ENCODE measurements around the gene KANK2. TPM values are rescaled to one million over a fixed set of nuclear protein-coding genes. Genes with fewer than 3 reads are reported as not detected.
"Not testable (repeated sequence)": the region's sequence is repeated elsewhere in the genome, so short reads cannot be mapped to it uniquely, and the experiment has no call there.

Gene KANK2
- total RNA-seq, 1 donor from 2014 or later, result 387 TPM

GRCh38 chr19:11180346-11180745 lies 17.0 kb downstream of the KANK2 start:
- no peak for DNase-seq (ENCODE audit: extremely low spot score, unreplicated experiment)
- Mint-ChIP-seq H3K27me3 (ENCODE audit: unreplicated experiment) (no peaks in the 10 kb centered on the region), H3K4me3 (ENCODE audit: unreplicated experiment) (no peak overlapping the region), H3K27ac (ENCODE audit: unreplicated experiment) (peak overlapping the region; percentile 61), H3K4me1 (ENCODE audit: unreplicated experiment) (peaks cover 20% of the 10 kb centered on the region), H3K36me3 (ENCODE audit: unreplicated experiment) (peaks cover 39% of the 10 kb centered on the region), H3K9me3 (ENCODE audit: unreplicated experiment) (no peaks in the 10 kb centered on the region)
- no peak for TF ChIP-seq CTCF (IDR thresholded peaks at IDR 0.05)

- Mint-ChIP-seq H3K4me1 (ENCODE audit: unreplicated experiment) (peaks cover 20% of the 10 kb centered on the region), H3K9me3 (ENCODE audit: unreplicated experiment) (no peaks in the 10 kb centered on the region), H3K4me3 (ENCODE audit: unreplicated experiment) (no peak overlapping the region), H3K36me3 (ENCODE audit: unreplicated experiment) (peaks cover 39% of the 10 kb centered on the region), H3K27ac (ENCODE audit: unreplicated experiment) (peak overlapping the region; percentile 61), H3K27me3 (ENCODE audit: unreplicated experiment) (no peaks in the 10 kb centered on the region)
- TF ChIP-seq CTCF (IDR thresholded peaks at IDR 0.05), result no peak
- no peak for DNase-seq (ENCODE audit: extremely low spot score, unreplicated experiment)
These were observed 17.5 kb downstream of the KANK2 start for GRCh38 chr19:11179716-11180297.

- H3K36me3 Mint-ChIP-seq (ENCODE audit: unreplicated experiment), result peaks cover 41% of the 10 kb centered on the region
- DNase-seq (ENCODE audit: extremely low spot score, unreplicated experiment), result not testable (repeated sequence)
These were observed 18.2 kb downstream of the KANK2 start for GRCh38 chr19:11179145-11179465.

GRCh38 chr19:11177592-11177991 lies 19.8 kb downstream of the KANK2 start:
- no peak for TF ChIP-seq CTCF (IDR thresholded peaks at IDR 0.05)
- Mint-ChIP-seq H3K27ac (ENCODE audit: unreplicated experiment) (no peak overlapping the region), H3K36me3 (ENCODE audit: unreplicated experiment) (peaks cover 44% of the 10 kb centered on the region), H3K4me3 (ENCODE audit: unreplicated experiment) (no peak overlapping the region), H3K9me3 (ENCODE audit: unreplicated experiment) (no peaks in the 10 kb centered on the region), H3K4me1 (ENCODE audit: unreplicated experiment) (peaks cover 17% of the 10 kb centered on the region), H3K27me3 (ENCODE audit: unreplicated experiment) (no peaks in the 10 kb centered on the region)
- no peak for DNase-seq (ENCODE audit: extremely low spot score, unreplicated experiment)

More at GRCh38 chr19:11179145-11179465, 18.2 kb downstream of the KANK2 start:
- not testable (repeated sequence) for H3K4me3 Mint-ChIP-seq (ENCODE audit: unreplicated experiment); H3K27me3 Mint-ChIP-seq (ENCODE audit: unreplicated experiment); H3K9me3 Mint-ChIP-seq (ENCODE audit: unreplicated experiment)
- Mint-ChIP-seq H3K4me1 (ENCODE audit: unreplicated experiment) (peaks cover 20% of the 10 kb centered on the region), H3K27ac (ENCODE audit: unreplicated experiment) (peak overlapping the region; percentile 34)

- DNase-seq (ENCODE audit: extremely low spot score, unreplicated experiment), result no peak
- Mint-ChIP-seq H3K36me3 (ENCODE audit: unreplicated experiment) (peaks cover 46% of the 10 kb centered on the region), H3K4me3 (ENCODE audit: unreplicated experiment) (no peak overlapping the region), H3K27ac (ENCODE audit: unreplicated experiment) (no peak overlapping the region), H3K9me3 (ENCODE audit: unreplicated experiment) (no peaks in the 10 kb centered on the region), H3K27me3 (ENCODE audit: unreplicated experiment) (no peaks in the 10 kb centered on the region), H3K4me1 (ENCODE audit: unreplicated experiment) (peaks cover 17% of the 10 kb centered on the region)
- no peak for TF ChIP-seq CTCF (IDR thresholded peaks at IDR 0.05)
These were observed 20.7 kb downstream of the KANK2 start for GRCh38 chr19:11176466-11177193.
